Esophagus muscularis mucosa (tissue), 4 donors: ENCODE measurements around the gene LARGE1.

Experiments used
- EP300 ChIP-seq: sonication (generic); formaldehyde crosslinking; IDR thresholded peaks from one replicate; pipeline ENCODE4 v1.6.1; 2017; ENCODE audit warnings: antibody characterized with exemption
- POLR2A ChIP-seq: fragments of 450-650 bp; IDR thresholded peaks from one replicate; pipeline ENCODE4 v1.6.1; 2017; ENCODE audit warnings: antibody characterized with exemption, moderate library complexity, mild to moderate bottlenecking, low read depth
- POLR2AphosphoS5 ChIP-seq, 2 donors: sonication (generic); formaldehyde crosslinking; IDR thresholded peaks; one replicate each; pipeline ENCODE4 v1.6.1; 2017; ENCODE audit warnings: antibody characterized with exemption in 2 of 2
- TF ChIP-seq, protein P1 (sequence below), 3 experiments: fragments of 200-600 bp in 2 of 3; fragments of 450-650 bp in 1 of 3; sonication (generic) in 2 of 3; IDR thresholded peaks; one replicate each; pipeline ENCODE4 v1.5.1; 2017 to 2019; ENCODE audit warnings: antibody characterized with exemption in 3 of 3, mild to moderate bottlenecking in 2 of 3, moderate library complexity in 1 of 3

DNA sequence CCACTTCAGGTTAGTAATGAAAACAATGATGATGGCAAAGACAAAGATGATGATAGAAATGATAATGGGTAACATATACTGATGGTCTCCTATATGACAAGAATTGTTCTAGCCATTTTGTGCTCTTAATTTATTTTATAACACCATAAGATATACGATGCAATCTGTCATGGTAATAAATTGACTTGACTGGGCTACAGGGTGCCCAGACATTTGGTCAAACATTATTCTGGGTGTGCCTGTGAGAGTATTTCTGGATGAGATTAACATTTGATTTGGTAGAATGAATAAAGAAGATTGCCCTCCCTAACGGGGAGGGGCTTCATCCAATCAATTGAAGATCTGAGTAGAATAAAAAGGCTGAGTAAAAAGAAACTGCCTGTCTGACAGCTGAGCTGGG is 237.3 kb downstream of the LARGE1 start:
- TF ChIP-seq POLR2AphosphoS5 (IDR thresholded peaks at IDR 0.05) = no peak
- TF ChIP-seq, protein P1, sequence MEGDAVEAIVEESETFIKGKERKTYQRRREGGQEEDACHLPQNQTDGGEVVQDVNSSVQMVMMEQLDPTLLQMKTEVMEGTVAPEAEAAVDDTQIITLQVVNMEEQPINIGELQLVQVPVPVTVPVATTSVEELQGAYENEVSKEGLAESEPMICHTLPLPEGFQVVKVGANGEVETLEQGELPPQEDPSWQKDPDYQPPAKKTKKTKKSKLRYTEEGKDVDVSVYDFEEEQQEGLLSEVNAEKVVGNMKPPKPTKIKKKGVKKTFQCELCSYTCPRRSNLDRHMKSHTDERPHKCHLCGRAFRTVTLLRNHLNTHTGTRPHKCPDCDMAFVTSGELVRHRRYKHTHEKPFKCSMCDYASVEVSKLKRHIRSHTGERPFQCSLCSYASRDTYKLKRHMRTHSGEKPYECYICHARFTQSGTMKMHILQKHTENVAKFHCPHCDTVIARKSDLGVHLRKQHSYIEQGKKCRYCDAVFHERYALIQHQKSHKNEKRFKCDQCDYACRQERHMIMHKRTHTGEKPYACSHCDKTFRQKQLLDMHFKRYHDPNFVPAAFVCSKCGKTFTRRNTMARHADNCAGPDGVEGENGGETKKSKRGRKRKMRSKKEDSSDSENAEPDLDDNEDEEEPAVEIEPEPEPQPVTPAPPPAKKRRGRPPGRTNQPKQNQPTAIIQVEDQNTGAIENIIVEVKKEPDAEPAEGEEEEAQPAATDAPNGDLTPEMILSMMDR (IDR thresholded peaks at IDR 0.05) = no peak
- no peak for TF ChIP-seq POLR2A
- no peak for TF ChIP-seq EP300
